ENCODE results near the gene LCNL1.
A peak's percentile ranks its signal among the peaks of the same experiment; 100 is the strongest.

Gene LCNL1

GRCh38 chr9:136982232-136983051 is at the start of gene LCNL1:
LCNL1 (plus strand) TSS chr9:136982993; CDS start chr9:136983587, 594 bp downstream.
- no peak for DNase-seq (ENCODE audit: low read depth)

- DNase-seq (ENCODE audit: low read depth), result no peak
Observed at GRCh38 chr9:136934277-136934676, 48.5 kb upstream of the LCNL1 start.

GRCh38 chr9:136935651-136936050 is 47.1 kb upstream of the LCNL1 start:
- DNase-seq (ENCODE audit: low read depth), result no peak

- DNase-seq (ENCODE audit: low read depth), result no peak
Observed at GRCh38 chr9:136936645-136937170, 46.1 kb upstream of the LCNL1 start.

GRCh38 chr9:136937186-136938001 is 45.4 kb upstream of the LCNL1 start:
- no peak for DNase-seq (ENCODE audit: low read depth)

- DNase-seq (ENCODE audit: low read depth), result no peak
Observed at GRCh38 chr9:136939431-136939995, 43.3 kb upstream of the LCNL1 start.

- no peak for DNase-seq (ENCODE audit: low read depth)
Observed at GRCh38 chr9:136939996-136940525, 42.7 kb upstream of the LCNL1 start.

GRCh38 chr9:136940526-136941230 is 42.1 kb upstream of the LCNL1 start:
- no peak for DNase-seq (ENCODE audit: low read depth)

GRCh38 chr9:136941231-136942111 is 41.3 kb upstream of the LCNL1 start:
- no peak for DNase-seq (ENCODE audit: low read depth)

- DNase-seq (ENCODE audit: low read depth), result no peak
Observed at GRCh38 chr9:136942112-136942880, 40.5 kb upstream of the LCNL1 start.

- DNase-seq (ENCODE audit: low read depth), result no peak
Observed at GRCh38 chr9:136942881-136943230, 39.9 kb upstream of the LCNL1 start.

GRCh38 chr9:136943291-136944211 is 39.2 kb upstream of the LCNL1 start:
- no peak for DNase-seq (ENCODE audit: low read depth)

- no peak for DNase-seq (ENCODE audit: low read depth)
Observed at GRCh38 chr9:136944212-136944518, 38.6 kb upstream of the LCNL1 start.

GRCh38 chr9:136944519-136945332 is 38.1 kb upstream of the LCNL1 start, which contains the start of the genes C8G and FBXW5:
C8G (plus strand) TSS chr9:136945243; CDS start chr9:136945321, 78 bp downstream.
FBXW5 (minus strand) TSS chr9:136944738; CDS start chr9:136944083, 655 bp downstream.
- peak; percentile 93 for DNase-seq (ENCODE audit: low read depth)

- DNase-seq (ENCODE audit: low read depth), result no peak
Observed at GRCh38 chr9:136945333-136946227, 37.2 kb upstream of the LCNL1 start.

GRCh38 chr9:136946228-136947027 is 36.4 kb upstream of the LCNL1 start:
- no peak for DNase-seq (ENCODE audit: low read depth)
